Measurements from ENCODE around the gene ZNF691.
A peak's percentile ranks its signal among the peaks of the same experiment; 100 is the strongest.
"Not testable (repeated sequence)": the region's sequence is repeated elsewhere in the genome, so short reads cannot be mapped to it uniquely, and the experiment has no call there.

Gene ZNF691

GRCh38 chr1:42845193-42845592 is 1.2 kb upstream of the ZNF691 start:
- Mint-ChIP-seq H3K36me3 (ENCODE audit: low read depth) (peaks cover 27% of the 10 kb centered on the region), H3K27ac (no peak overlapping the region), H3K27me3 (no peaks in the 10 kb centered on the region), H3K4me1 (peaks cover 34% of the 10 kb centered on the region), H3K9me3 (no peaks in the 10 kb centered on the region), H3K4me3 (no peak overlapping the region)
- no peak for ATAC-seq
- no peak for DNase-seq

DNA sequence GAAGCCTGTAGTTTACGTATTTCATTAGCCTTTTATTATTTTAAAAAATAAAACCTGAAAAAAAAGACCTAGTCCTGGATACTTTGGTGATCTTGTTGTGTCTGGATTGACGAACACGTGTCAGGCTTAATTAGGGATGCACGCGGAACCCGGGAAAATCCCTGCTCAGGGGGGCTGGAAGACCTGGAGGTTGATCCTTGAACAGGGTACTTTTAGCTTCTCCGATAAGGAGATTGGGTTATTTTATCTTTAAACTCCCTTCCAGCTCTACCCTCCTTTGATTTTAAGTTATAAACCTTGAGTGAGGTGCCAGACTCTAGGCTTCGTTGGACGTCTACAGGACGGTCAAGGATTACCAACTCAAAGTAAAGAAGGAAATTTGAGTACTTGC is 552 bp upstream of the ZNF691 start:
- ATAC-seq: peak; percentile 1
- Mint-ChIP-seq H3K4me1 (peaks cover 34% of the 10 kb centered on the region), H3K4me3 (peak overlapping the region; percentile 98), H3K36me3 (ENCODE audit: low read depth) (peaks cover 33% of the 10 kb centered on the region), H3K27me3 (no peaks in the 10 kb centered on the region), H3K27ac (peak overlapping the region; percentile 91), H3K9me3 (peaks cover 3% of the 10 kb centered on the region)
- DNase-seq: peak; percentile 22

- peaks cover 34% of the 10 kb centered on the region for H3K4me1 Mint-ChIP-seq
- ATAC-seq (no peak), DNase-seq (no peak)
- H3K9me3 Mint-ChIP-seq: peaks cover 4% of the 10 kb centered on the region
- H3K27ac Mint-ChIP-seq: peak overlapping the region; percentile 91
- H3K4me3 Mint-ChIP-seq: peak overlapping the region; percentile 98
- H3K27me3 Mint-ChIP-seq: no peaks in the 10 kb centered on the region
- peaks cover 45% of the 10 kb centered on the region for H3K36me3 Mint-ChIP-seq (ENCODE audit: low read depth)
These were observed 740 bp downstream of the ZNF691 start for GRCh38 chr1:42847111-42847595.

- peak overlapping the region; percentile 98 for H3K4me3 Mint-ChIP-seq
- H3K4me1 Mint-ChIP-seq: peaks cover 36% of the 10 kb centered on the region
- peak; percentile 11 for ATAC-seq
- peaks cover 49% of the 10 kb centered on the region for H3K36me3 Mint-ChIP-seq (ENCODE audit: low read depth)
- H3K27me3 Mint-ChIP-seq: no peaks in the 10 kb centered on the region
- H3K27ac Mint-ChIP-seq: peak overlapping the region; percentile 91
- peaks cover 4% of the 10 kb centered on the region for H3K9me3 Mint-ChIP-seq
- DNase-seq: peak; percentile 12
These were observed 1.5 kb downstream of the ZNF691 start for GRCh38 chr1:42847721-42848460.

GRCh38 chr1:42848823-42849537 is 2.6 kb downstream of the ZNF691 start:
- ATAC-seq: no peak
- H3K36me3 Mint-ChIP-seq (ENCODE audit: low read depth): peaks cover 49% of the 10 kb centered on the region
- H3K27me3 Mint-ChIP-seq: no peaks in the 10 kb centered on the region
- no peak for DNase-seq
- H3K4me3 Mint-ChIP-seq: no peak overlapping the region
- H3K9me3 Mint-ChIP-seq: peaks cover 4% of the 10 kb centered on the region
- no peak overlapping the region for H3K27ac Mint-ChIP-seq
- H3K4me1 Mint-ChIP-seq: peaks cover 36% of the 10 kb centered on the region

DNA sequence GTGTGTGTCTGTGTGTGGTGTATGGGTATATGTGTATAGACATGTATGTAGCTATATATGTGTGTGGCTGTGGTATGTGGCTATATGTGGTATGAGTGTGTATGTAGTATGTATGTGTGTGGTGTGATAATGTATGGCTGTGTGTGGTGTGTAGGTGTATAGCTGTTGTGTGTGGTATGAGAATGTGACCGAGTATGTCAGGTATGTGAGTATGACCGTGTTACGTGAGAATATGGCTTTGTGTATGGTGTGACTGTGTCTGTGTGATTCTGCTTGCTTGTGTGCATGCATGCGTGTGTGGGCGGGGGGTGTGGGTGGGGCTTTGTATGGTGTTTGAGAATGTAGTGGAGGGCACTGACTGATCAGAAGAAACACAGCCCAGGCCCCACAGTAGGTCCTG is 3.5 kb downstream of the ZNF691 start:
- Mint-ChIP-seq H3K36me3 (ENCODE audit: low read depth) (peaks cover 45% of the 10 kb centered on the region), H3K27ac (no peak overlapping the region), H3K4me3 (no peak overlapping the region), H3K27me3 (no peaks in the 10 kb centered on the region), H3K9me3 (peaks cover 4% of the 10 kb centered on the region), H3K4me1 (peaks cover 33% of the 10 kb centered on the region)
- ATAC-seq (no peak), DNase-seq (no peak)

GRCh38 chr1:42851420-42851819 is 5.0 kb downstream of the ZNF691 start:
- peaks cover 27% of the 10 kb centered on the region for H3K4me1 Mint-ChIP-seq
- H3K4me3 Mint-ChIP-seq: no peak overlapping the region
- H3K36me3 Mint-ChIP-seq (ENCODE audit: low read depth): peaks cover 45% of the 10 kb centered on the region

GRCh38 chr1:42851960-42852607 is 5.7 kb downstream of the ZNF691 start:
- Mint-ChIP-seq H3K27ac (peak overlapping the region; percentile 4), H3K9me3 (peaks cover 4% of the 10 kb centered on the region), H3K4me3 (no peak overlapping the region), H3K4me1 (peaks cover 25% of the 10 kb centered on the region), H3K27me3 (no peaks in the 10 kb centered on the region), H3K36me3 (ENCODE audit: low read depth) (peaks cover 41% of the 10 kb centered on the region)
- no peak for DNase-seq
- no peak for ATAC-seq

More at GRCh38 chr1:42851420-42851819, 5.0 kb downstream of the ZNF691 start:
- Mint-ChIP-seq H3K9me3 (peaks cover 4% of the 10 kb centered on the region), H3K27me3 (no peaks in the 10 kb centered on the region), H3K27ac (no peak overlapping the region)
- no peak for ATAC-seq
- DNase-seq: no peak

DNA sequence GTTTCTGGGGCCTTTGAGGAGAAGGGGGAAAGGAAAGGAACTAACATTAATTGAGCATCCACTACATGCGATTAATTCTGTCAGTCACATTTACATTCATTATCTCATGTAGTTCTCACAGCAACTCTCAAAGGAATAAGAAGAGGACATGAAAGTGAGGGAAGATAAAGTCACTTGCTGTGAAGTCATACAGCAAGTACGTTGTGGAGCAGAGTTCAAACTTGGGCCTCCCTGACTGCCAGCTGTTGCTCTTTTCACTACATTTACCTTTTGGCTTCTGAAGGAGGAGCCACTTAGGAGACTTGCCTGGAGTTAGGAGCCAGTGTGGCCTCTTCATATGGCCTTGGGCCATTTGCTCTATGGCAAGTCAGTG is 6.2 kb downstream of the ZNF691 start:
- DNase-seq (no peak), ATAC-seq (no peak)
- Mint-ChIP-seq H3K4me3 (no peak overlapping the region), H3K36me3 (ENCODE audit: low read depth) (peaks cover 39% of the 10 kb centered on the region), H3K27me3 (no peaks in the 10 kb centered on the region), H3K4me1 (peaks cover 20% of the 10 kb centered on the region), H3K27ac (peak overlapping the region; percentile 4), H3K9me3 (peaks cover 4% of the 10 kb centered on the region)

- ATAC-seq (no peak), DNase-seq (no peak)
- H3K36me3 Mint-ChIP-seq (ENCODE audit: low read depth): peaks cover 38% of the 10 kb centered on the region
- H3K27me3 Mint-ChIP-seq: no peaks in the 10 kb centered on the region
- H3K27ac Mint-ChIP-seq: no peak overlapping the region
- H3K4me1 Mint-ChIP-seq: peaks cover 13% of the 10 kb centered on the region
- H3K9me3 Mint-ChIP-seq: peaks cover 4% of the 10 kb centered on the region
- no peak overlapping the region for H3K4me3 Mint-ChIP-seq
These were observed 6.9 kb downstream of the ZNF691 start for GRCh38 chr1:42853116-42853884.

DNA sequence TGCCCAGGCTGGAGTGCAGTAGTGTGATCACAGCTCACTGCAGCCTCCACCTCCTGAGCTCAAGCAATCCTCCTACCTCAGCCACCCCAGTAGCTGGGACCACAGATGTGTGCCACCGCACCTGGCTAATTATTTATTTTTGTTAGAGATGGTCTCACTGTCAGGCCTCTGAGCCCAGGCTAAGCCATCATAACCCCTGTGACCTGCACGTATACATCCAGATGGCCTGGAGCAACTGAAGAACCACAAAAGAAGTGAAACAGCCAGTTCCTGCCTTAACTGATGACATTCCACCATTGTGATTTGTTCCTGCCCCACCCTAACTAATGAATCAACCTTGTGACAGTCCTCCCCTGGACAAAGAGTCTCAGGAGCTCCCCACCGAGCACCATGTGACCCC is 10.1 kb downstream of the ZNF691 start:
- H3K4me3 Mint-ChIP-seq; H3K36me3 Mint-ChIP-seq (ENCODE audit: low read depth); H3K27ac Mint-ChIP-seq; DNase-seq; H3K4me1 Mint-ChIP-seq; ATAC-seq: not testable (repeated sequence)
- peaks cover 14% of the 10 kb centered on the region for H3K27me3 Mint-ChIP-seq
- H3K9me3 Mint-ChIP-seq: peaks cover 15% of the 10 kb centered on the region

DNA sequence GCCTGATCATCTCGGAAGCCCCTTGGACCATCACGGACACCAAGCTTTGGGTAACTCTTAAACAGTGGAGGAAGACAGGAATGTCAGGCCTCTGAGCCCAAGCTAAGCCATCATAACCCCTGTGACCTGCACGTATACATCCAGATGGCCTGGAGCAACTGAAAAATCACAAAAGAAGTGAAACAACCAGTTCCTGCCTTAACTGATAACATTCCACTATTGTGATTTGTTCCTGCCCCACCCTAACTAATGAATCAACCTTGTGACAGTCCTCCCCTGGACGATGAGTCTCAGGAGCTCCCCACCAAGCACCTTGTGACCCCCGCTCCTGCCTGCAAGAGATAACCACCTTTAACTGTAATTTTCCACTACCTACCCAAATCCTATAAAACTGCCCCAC is 13.0 kb downstream of the ZNF691 start:
- Mint-ChIP-seq H3K27me3 (peaks cover 21% of the 10 kb centered on the region), H3K9me3 (peaks cover 15% of the 10 kb centered on the region)
- not testable (repeated sequence) for H3K36me3 Mint-ChIP-seq (ENCODE audit: low read depth); H3K4me3 Mint-ChIP-seq; H3K4me1 Mint-ChIP-seq; DNase-seq; H3K27ac Mint-ChIP-seq; ATAC-seq

DNA sequence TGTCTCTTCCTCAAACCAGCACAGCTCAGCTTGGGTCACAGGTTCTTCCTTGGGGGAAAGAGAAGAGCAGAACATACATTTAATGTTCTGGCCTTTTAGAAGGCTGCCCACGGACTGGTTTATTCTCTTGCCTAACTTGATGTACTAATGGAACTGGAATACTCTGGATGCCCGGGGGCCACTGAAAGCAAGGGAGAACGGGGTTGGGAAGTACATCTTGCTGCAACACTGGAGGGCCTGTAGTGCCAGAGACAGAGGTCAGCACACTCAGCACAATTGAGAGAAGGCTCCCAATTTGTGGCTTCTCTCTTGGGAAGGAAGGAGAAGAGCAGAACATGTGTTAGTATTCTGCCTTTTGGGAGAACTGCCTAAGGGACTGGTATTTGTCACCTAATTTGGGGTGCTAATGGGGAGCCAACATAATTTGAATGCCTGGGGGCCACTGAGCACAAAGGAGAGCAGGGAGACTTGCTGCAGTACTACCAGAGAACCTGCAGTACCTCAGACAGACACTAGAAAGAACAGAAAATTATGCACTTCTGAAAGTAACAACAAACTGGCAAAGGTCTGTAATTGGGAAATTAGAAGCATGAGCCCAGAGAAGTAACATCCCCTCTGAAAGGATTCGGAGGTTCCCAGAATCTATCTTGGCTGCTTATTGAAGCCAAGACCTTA is 14.1 kb downstream of the ZNF691 start:
- no peaks in the 10 kb centered on the region for H3K36me3 Mint-ChIP-seq (ENCODE audit: low read depth)
- no peak overlapping the region for H3K4me3 Mint-ChIP-seq
- no peaks in the 10 kb centered on the region for H3K4me1 Mint-ChIP-seq
- DNase-seq: no peak
- H3K27me3 Mint-ChIP-seq: peaks cover 21% of the 10 kb centered on the region
- H3K27ac Mint-ChIP-seq: no peak overlapping the region
- ATAC-seq: no peak
- peaks cover 15% of the 10 kb centered on the region for H3K9me3 Mint-ChIP-seq

- H3K27me3 Mint-ChIP-seq: peaks cover 21% of the 10 kb centered on the region
- no peak for ATAC-seq
- H3K36me3 Mint-ChIP-seq (ENCODE audit: low read depth): no peaks in the 10 kb centered on the region
- peaks cover 15% of the 10 kb centered on the region for H3K9me3 Mint-ChIP-seq
- no peak overlapping the region for H3K4me3 Mint-ChIP-seq
- H3K27ac Mint-ChIP-seq: no peak overlapping the region
- DNase-seq: no peak
- H3K4me1 Mint-ChIP-seq: no peaks in the 10 kb centered on the region
These were observed 14.6 kb downstream of the ZNF691 start for GRCh38 chr1:42861014-42861399.

Data from activated naive CD8-positive, alpha-beta T cell treated with anti-CD3 and anti-CD28 coated beads, Interleukin-2, amount 50 U/mL, for 24 hours (primary cell).